ENCODE data around the gene LUZP2. TPM values are rescaled to one million over a fixed set of nuclear protein-coding genes. Genes with fewer than 3 reads are reported as not detected.

Gene LUZP2
- total RNA-seq, 1 donor from 2014 or later: 0.33 TPM

- H3K36me3 ChIP-seq (ENCODE audit: control insufficient read depth, insufficient read depth, low read length): no peaks in the 10 kb centered on the region
- DNase-seq (ENCODE audit: low read depth): no peak
- H3K4me3 ChIP-seq (ENCODE audit: low read depth, low read length): no peak overlapping the region
- no peaks in the 10 kb centered on the region for H3K27me3 ChIP-seq (ENCODE audit: control insufficient read depth, insufficient read depth, low read length)
- no peak for TF ChIP-seq CTCF (IDR thresholded peaks at IDR 0.05; ENCODE audit: insufficient read depth, low read length, poor library complexity, severe bottlenecking)
These were observed 352.0 kb downstream of the LUZP2 start for GRCh38 chr11:24848857-24849256.

- Histone ChIP-seq H3K4me3 (ENCODE audit: low read depth, low read length) (no peak overlapping the region), H3K27me3 (ENCODE audit: control insufficient read depth, insufficient read depth, low read length) (no peaks in the 10 kb centered on the region), H3K36me3 (ENCODE audit: control insufficient read depth, insufficient read depth, low read length) (no peaks in the 10 kb centered on the region)
- no peak for DNase-seq (ENCODE audit: low read depth)
- TF ChIP-seq CTCF (IDR thresholded peaks at IDR 0.05; ENCODE audit: insufficient read depth, low read length, poor library complexity, severe bottlenecking): no peak
These were observed 359.1 kb downstream of the LUZP2 start for GRCh38 chr11:24855951-24856350.

GRCh38 chr11:24859801-24860300 is 363.0 kb downstream of the LUZP2 start:
- Histone ChIP-seq H3K27me3 (ENCODE audit: control insufficient read depth, insufficient read depth, low read length) (no peaks in the 10 kb centered on the region), H3K36me3 (ENCODE audit: control insufficient read depth, insufficient read depth, low read length) (no peaks in the 10 kb centered on the region), H3K4me3 (ENCODE audit: low read depth, low read length) (no peak overlapping the region)
- DNase-seq (ENCODE audit: low read depth): no peak
- TF ChIP-seq CTCF (IDR thresholded peaks at IDR 0.05; ENCODE audit: insufficient read depth, low read length, poor library complexity, severe bottlenecking): no peak

- no peaks in the 10 kb centered on the region for H3K36me3 ChIP-seq (ENCODE audit: control insufficient read depth, insufficient read depth, low read length)
- DNase-seq (ENCODE audit: low read depth): no peak
- H3K27me3 ChIP-seq (ENCODE audit: control insufficient read depth, insufficient read depth, low read length): no peaks in the 10 kb centered on the region
- no peak for TF ChIP-seq CTCF (IDR thresholded peaks at IDR 0.05; ENCODE audit: insufficient read depth, low read length, poor library complexity, severe bottlenecking)
- H3K4me3 ChIP-seq (ENCODE audit: low read depth, low read length): no peak overlapping the region
These were observed 364.6 kb downstream of the LUZP2 start for GRCh38 chr11:24861440-24861839.

GRCh38 chr11:24866743-24867142 is 369.9 kb downstream of the LUZP2 start:
- no peak for TF ChIP-seq CTCF (IDR thresholded peaks at IDR 0.05; ENCODE audit: insufficient read depth, low read length, poor library complexity, severe bottlenecking)
- no peaks in the 10 kb centered on the region for H3K27me3 ChIP-seq (ENCODE audit: control insufficient read depth, insufficient read depth, low read length)
- H3K4me3 ChIP-seq (ENCODE audit: low read depth, low read length): no peak overlapping the region
- DNase-seq (ENCODE audit: low read depth): no peak
- no peaks in the 10 kb centered on the region for H3K36me3 ChIP-seq (ENCODE audit: control insufficient read depth, insufficient read depth, low read length)

GRCh38 chr11:24870048-24870447 is 373.2 kb downstream of the LUZP2 start:
- no peak for DNase-seq (ENCODE audit: low read depth)
- Histone ChIP-seq H3K27me3 (ENCODE audit: control insufficient read depth, insufficient read depth, low read length) (no peaks in the 10 kb centered on the region), H3K36me3 (ENCODE audit: control insufficient read depth, insufficient read depth, low read length) (no peaks in the 10 kb centered on the region), H3K4me3 (ENCODE audit: low read depth, low read length) (no peak overlapping the region)
- TF ChIP-seq CTCF (IDR thresholded peaks at IDR 0.05; ENCODE audit: insufficient read depth, low read length, poor library complexity, severe bottlenecking): no peak

Measured in kidney epithelial cell (primary cell).